Hepatocyte (in vitro differentiated cells): ENCODE measurements around the gene MAGI2.

Experiments used
- EZH2 ChIP-seq: fragments of 200-600 bp; sonication (generic); IDR thresholded peaks from 2 replicates; pipeline ENCODE4 v1.6.1; 2016; ENCODE audit warnings: antibody characterized with exemption, mild to moderate bottlenecking, borderline replicate concordance
- EZH2phosphoT487 ChIP-seq: fragments of 200-600 bp; sonication (generic); IDR thresholded peaks from one replicate; pipeline ENCODE4 v1.6.1; 2018; ENCODE audit warnings: antibody characterized with exemption, mild to moderate bottlenecking, low read depth, moderate library complexity; ENCODE audit not compliant: unreplicated experiment, severe bottlenecking
- TF ChIP-seq, protein P1 (sequence below): fragments of 200-600 bp; sonication (generic); IDR thresholded peaks from 2 replicates; pipeline ENCODE4 v1.5.1; 2016; ENCODE audit warnings: antibody characterized with exemption, mild to moderate bottlenecking; ENCODE audit not compliant: poor library complexity

DNA sequence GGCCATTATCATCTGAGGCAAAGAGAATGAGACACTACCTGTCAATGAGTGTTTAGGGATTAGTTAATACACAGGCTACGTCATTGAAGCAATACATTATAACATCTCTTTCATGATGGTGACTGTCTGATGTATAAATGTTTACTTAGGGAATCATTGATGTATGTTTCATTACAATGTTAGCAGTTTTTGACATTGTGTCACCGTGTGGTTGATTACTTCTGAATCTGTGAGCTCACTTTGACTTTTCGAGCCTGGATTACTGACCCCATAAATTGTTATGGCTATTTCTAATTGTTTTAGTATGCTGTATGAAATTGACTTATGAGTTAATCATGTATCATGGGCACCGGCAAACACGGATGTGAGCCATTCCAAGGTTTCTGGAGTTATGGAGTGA, 494.0 kb downstream of the MAGI2 start:
- TF ChIP-seq, protein P1, sequence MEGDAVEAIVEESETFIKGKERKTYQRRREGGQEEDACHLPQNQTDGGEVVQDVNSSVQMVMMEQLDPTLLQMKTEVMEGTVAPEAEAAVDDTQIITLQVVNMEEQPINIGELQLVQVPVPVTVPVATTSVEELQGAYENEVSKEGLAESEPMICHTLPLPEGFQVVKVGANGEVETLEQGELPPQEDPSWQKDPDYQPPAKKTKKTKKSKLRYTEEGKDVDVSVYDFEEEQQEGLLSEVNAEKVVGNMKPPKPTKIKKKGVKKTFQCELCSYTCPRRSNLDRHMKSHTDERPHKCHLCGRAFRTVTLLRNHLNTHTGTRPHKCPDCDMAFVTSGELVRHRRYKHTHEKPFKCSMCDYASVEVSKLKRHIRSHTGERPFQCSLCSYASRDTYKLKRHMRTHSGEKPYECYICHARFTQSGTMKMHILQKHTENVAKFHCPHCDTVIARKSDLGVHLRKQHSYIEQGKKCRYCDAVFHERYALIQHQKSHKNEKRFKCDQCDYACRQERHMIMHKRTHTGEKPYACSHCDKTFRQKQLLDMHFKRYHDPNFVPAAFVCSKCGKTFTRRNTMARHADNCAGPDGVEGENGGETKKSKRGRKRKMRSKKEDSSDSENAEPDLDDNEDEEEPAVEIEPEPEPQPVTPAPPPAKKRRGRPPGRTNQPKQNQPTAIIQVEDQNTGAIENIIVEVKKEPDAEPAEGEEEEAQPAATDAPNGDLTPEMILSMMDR: no peak
- no peak for TF ChIP-seq EZH2
- no peak for TF ChIP-seq EZH2phosphoT487
